ENCODE results near the gene PIGL. TPM values are rescaled to one million over a fixed set of nuclear protein-coding genes. Genes with fewer than 3 reads are reported as not detected.
A peak's percentile ranks its signal among the peaks of the same experiment; 100 is the strongest.

PIGL gene
- total RNA-seq, 1 donor from 2014 or later: 65.8 TPM

- no peak for TF ChIP-seq POLR2A (IDR thresholded peaks at IDR 0.05)
- TF ChIP-seq CTCF (IDR thresholded peaks at IDR 0.05): no peak
- no peak for TF ChIP-seq POLR2AphosphoS5 (IDR thresholded peaks at IDR 0.05; ENCODE audit: insufficient read depth in 1 of 2, low read depth in 1 of 2)
- no peak for DNase-seq (ENCODE audit: extremely low spot score in 2 of 2)
- Histone ChIP-seq H3K27ac (no peak overlapping the region), H3K27me3 (no peaks in the 10 kb centered on the region), H3K9me3 (no peaks in the 10 kb centered on the region), H3K4me3 (no peak overlapping the region), H3K4me1 (peaks cover 7% of the 10 kb centered on the region), H3K36me3 (peaks cover 0 to 18% of the 10 kb centered on the region in 2 donors)
- intact Hi-C loops (cut with DNase I): no loop called here
Measured at GRCh38 chr17:16346721-16347271, 129.8 kb downstream of the PIGL start.

GRCh38 chr17:16348586-16348985 lies 131.6 kb downstream of the PIGL start:
- DNase-seq (ENCODE audit: extremely low spot score in 2 of 2): no peak
- TF ChIP-seq CTCF (IDR thresholded peaks at IDR 0.05) (no peak), POLR2AphosphoS5 (IDR thresholded peaks at IDR 0.05; ENCODE audit: insufficient read depth in 1 of 2, low read depth in 1 of 2) (no peak), POLR2A (IDR thresholded peaks at IDR 0.05) (no peak)
- Histone ChIP-seq H3K36me3 (peaks cover 0 to 13% of the 10 kb centered on the region in 2 donors), H3K27ac (no peak overlapping the region), H3K4me3 (no peak overlapping the region), H3K9me3 (no peaks in the 10 kb centered on the region), H3K4me1 (peaks cover 18% of the 10 kb centered on the region), H3K27me3 (no peaks in the 10 kb centered on the region)
- intact Hi-C loops (cut with DNase I): no loop called here

GRCh38 chr17:16349431-16349830 lies 132.4 kb downstream of the PIGL start:
- Histone ChIP-seq H3K9me3 (no peaks in the 10 kb centered on the region), H3K36me3 (peaks cover 0 to 5% of the 10 kb centered on the region in 2 donors), H3K4me3 (no peak overlapping the region), H3K27ac (no peak overlapping the region), H3K4me1 (peaks cover 18% of the 10 kb centered on the region), H3K27me3 (no peaks in the 10 kb centered on the region)
- no peak for DNase-seq (ENCODE audit: extremely low spot score in 2 of 2)
- intact Hi-C loops (cut with DNase I): no loop called here
- TF ChIP-seq POLR2AphosphoS5 (IDR thresholded peaks at IDR 0.05; ENCODE audit: insufficient read depth in 1 of 2, low read depth in 1 of 2) (no peak), POLR2A (IDR thresholded peaks at IDR 0.05) (no peak), CTCF (IDR thresholded peaks at IDR 0.05) (no peak)

- Histone ChIP-seq H3K27me3 (no peaks in the 10 kb centered on the region), H3K36me3 (peaks cover 0 to 5% of the 10 kb centered on the region in 2 donors), H3K4me1 (peaks cover 18% of the 10 kb centered on the region), H3K27ac (no peak overlapping the region), H3K4me3 (peak overlapping the region; percentile 63 to 68), H3K9me3 (no peaks in the 10 kb centered on the region)
- TF ChIP-seq POLR2A (IDR thresholded peaks at IDR 0.05) (no peak), POLR2AphosphoS5 (IDR thresholded peaks at IDR 0.05; ENCODE audit: insufficient read depth in 1 of 2, low read depth in 1 of 2) (no peak), CTCF (IDR thresholded peaks at IDR 0.05) (no peak)
- DNase-seq (ENCODE audit: extremely low spot score in 2 of 2): no peak
- intact Hi-C loops (cut with DNase I): loop anchor here (5.0 kb wide), 1 partner anchor 65 kb away; no protein-coding TSS in a partner anchor
Measured at GRCh38 chr17:16351831-16352230, 134.8 kb downstream of the PIGL start.

- peaks cover 0 to 5% of the 10 kb centered on the region in 2 donors for H3K36me3 ChIP-seq
- peak overlapping the region; percentile 66 for H3K27ac ChIP-seq
- no peaks in the 10 kb centered on the region for H3K9me3 ChIP-seq
- DNase-seq (ENCODE audit: extremely low spot score in 2 of 2): no peak
- peaks cover 18% of the 10 kb centered on the region for H3K4me1 ChIP-seq
- no peaks in the 10 kb centered on the region for H3K27me3 ChIP-seq
- H3K4me3 ChIP-seq: peak overlapping the region; percentile 63 to 68
- intact Hi-C loops (cut with DNase I): loop anchor here (5.0 kb wide), 1 partner anchor 65 kb away; no protein-coding TSS in a partner anchor
- TF ChIP-seq POLR2A (IDR thresholded peaks at IDR 0.05): no peak
- TF ChIP-seq POLR2AphosphoS5 (IDR thresholded peaks at IDR 0.05; ENCODE audit: insufficient read depth in 1 of 2, low read depth in 1 of 2): peak in 1 of 2 donors; percentile 10
Measured at GRCh38 chr17:16352303-16352666, 135.3 kb downstream of the PIGL start.
